GM12892 (cell line): Measurements from ENCODE around the gene STRC.
"Not testable (repeated sequence)": the region's sequence is repeated elsewhere in the genome, so short reads cannot be mapped to it uniquely, and the experiment has no call there.

Experiments used
- POLR2A ChIP-seq: IDR thresholded peaks from 2 replicates; pipeline ENCODE4 v1.6.1; 2011; ENCODE audit warnings: low read depth, low read length, control low read depth
- POLR2AphosphoS5 ChIP-seq: IDR thresholded peaks from 2 replicates; pipeline ENCODE4 v1.6.1; 2011; ENCODE audit warnings: low read depth, low read length, control low read depth
- TAF1 ChIP-seq: IDR thresholded peaks from 2 replicates; pipeline ENCODE4 v1.6.1; 2011; ENCODE audit warnings: low read depth, mild to moderate bottlenecking, control low read depth, low read length, borderline replicate concordance

- TF ChIP-seq POLR2AphosphoS5, POLR2A, TAF1: not testable (repeated sequence)
These were observed 54.8 kb downstream of the STRC start for GRCh38 chr15:43563793-43564192.
